ENCODE measurements around the gene CKLF.
A peak's percentile ranks its signal among the peaks of the same experiment; 100 is the strongest.
"Not testable (repeated sequence)": the region's sequence is repeated elsewhere in the genome, so short reads cannot be mapped to it uniquely, and the experiment has no call there.

CKLF gene

DNA sequence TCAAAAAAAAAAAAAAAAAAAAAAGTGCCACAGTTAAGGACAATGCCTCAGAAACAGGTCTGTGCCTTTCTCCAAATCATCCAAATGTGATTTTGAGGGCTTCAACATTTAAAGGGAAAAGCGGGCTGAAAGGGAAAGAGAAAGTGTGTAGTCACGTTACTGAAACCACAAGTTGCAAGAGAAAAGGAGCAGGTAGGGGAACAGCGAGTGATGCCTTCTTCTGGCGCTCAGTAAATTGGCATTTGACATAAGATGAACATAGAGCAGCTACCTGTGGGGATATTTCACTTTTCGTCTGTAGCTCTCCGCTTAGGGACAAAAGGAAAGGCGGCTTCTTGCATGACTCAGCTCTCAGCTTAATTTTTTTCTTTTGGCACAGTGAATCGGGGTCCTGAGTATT, 37.9 kb downstream of the CKLF start:
- no peak for DNase-seq (ENCODE audit: extremely low spot score, insufficient read length, low read depth)
- FAIRE-seq = peak; percentile 80

GRCh38 chr16:66591018-66591417, 38.6 kb downstream of the CKLF start:
- FAIRE-seq (no peak), DNase-seq (ENCODE audit: extremely low spot score, insufficient read length, low read depth) (no peak)

GRCh38 chr16:66592241-66592640, 39.9 kb downstream of the CKLF start:
- DNase-seq (ENCODE audit: extremely low spot score, insufficient read length, low read depth) (no peak), FAIRE-seq (no peak)

GRCh38 chr16:66592814-66593213, 40.4 kb downstream of the CKLF start:
- DNase-seq (ENCODE audit: extremely low spot score, insufficient read length, low read depth) (no peak), FAIRE-seq (no peak)

DNA sequence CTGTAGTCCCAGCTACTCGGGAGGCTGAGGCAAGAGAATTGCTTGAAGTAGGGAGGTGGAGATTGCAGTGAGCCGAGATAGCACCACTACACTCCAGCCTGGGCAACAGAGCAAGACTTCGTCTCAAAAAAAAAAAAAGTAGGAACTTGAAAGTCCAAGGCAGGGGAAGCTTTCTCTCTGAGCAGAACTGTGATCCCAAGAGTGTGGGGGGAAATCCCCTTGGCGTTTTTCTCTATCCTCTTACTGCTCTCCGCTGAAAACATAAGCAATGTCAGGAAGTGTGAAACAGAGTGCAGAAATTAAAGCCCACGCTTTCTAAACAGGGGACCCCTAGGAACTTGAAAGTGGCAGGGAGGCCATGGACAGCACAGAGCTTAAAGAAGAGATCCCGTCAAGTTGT, 42.4 kb downstream of the CKLF start:
- FAIRE-seq = no peak
- no peak for DNase-seq (ENCODE audit: extremely low spot score, insufficient read length, low read depth)

GRCh38 chr16:66596559-66596958, 44.2 kb downstream of the CKLF start:
- FAIRE-seq; DNase-seq (ENCODE audit: extremely low spot score, insufficient read length, low read depth): not testable (repeated sequence)

- DNase-seq (ENCODE audit: extremely low spot score, insufficient read length, low read depth) (no peak), FAIRE-seq (no peak)
Observed at GRCh38 chr16:66596986-66597848, 44.8 kb downstream of the CKLF start.

GRCh38 chr16:66598111-66598510, 45.7 kb downstream of the CKLF start:
- no peak for DNase-seq (ENCODE audit: extremely low spot score, insufficient read length, low read depth)
- no peak for FAIRE-seq

GRCh38 chr16:66599726-66600125, 47.4 kb downstream of the CKLF start:
- DNase-seq (ENCODE audit: extremely low spot score, insufficient read length, low read depth) (no peak), FAIRE-seq (no peak)

GRCh38 chr16:66600477-66600876, 48.1 kb downstream of the CKLF start:
- DNase-seq (ENCODE audit: extremely low spot score, insufficient read length, low read depth) (no peak), FAIRE-seq (no peak)

- DNase-seq (ENCODE audit: extremely low spot score, insufficient read length, low read depth) = no peak
- no peak for FAIRE-seq
Observed at GRCh38 chr16:66601471-66601870, 49.1 kb downstream of the CKLF start.

GRCh38 chr16:66603537-66604375, 51.4 kb downstream of the CKLF start:
- no peak for DNase-seq (ENCODE audit: extremely low spot score, insufficient read length, low read depth)
- peak; percentile 73 for FAIRE-seq

DNA sequence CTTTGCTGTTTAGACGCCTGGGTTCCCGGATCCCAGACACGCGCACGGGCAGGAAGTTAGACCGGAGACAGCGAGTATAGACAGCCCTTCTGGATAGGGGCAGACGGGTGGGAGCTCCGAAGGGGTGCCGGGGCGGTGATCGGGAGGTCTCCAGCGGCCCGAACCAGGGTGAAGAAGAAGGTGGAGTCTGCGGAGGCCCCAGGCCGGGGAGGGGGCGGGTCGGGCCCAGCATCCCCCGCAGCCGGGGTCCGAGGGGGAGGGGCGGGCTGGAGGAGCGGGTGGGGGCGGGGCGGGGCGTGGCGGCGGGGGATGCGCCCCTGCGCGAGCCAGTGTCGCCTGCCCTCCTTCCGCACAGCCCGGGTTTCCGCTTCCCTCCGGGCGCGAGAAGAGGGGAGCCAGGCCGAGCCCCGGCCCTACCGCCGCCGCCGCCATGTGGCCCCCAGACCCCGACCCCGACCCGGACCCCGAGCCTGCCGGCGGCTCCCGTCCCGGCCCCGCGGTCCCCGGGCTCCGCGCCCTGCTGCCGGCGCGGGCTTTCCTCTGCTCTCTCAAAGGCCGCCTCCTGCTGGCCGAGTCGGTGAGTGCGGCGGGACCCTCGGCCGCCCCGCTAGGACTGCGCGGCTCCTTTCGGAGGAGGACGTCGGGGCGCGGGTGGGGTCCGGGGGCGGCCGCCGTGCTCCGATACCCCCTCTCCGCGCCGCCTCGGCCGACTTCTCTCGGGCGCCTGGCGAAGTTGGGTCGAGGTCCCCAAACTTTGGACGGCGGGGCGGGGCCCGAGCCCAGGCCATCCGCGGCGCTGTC, 52.2 kb downstream of the CKLF start, which contains the start of gene CMTM3:
Gene CMTM3, plus strand, starts transcription at position 329 of the 801 bp plus-strand sequence. Its CDS starts 102 bp downstream, at position 431.
- DNase-seq (ENCODE audit: extremely low spot score, insufficient read length, low read depth) (peak; percentile 54), FAIRE-seq (no peak)

- no peak for FAIRE-seq
Observed at GRCh38 chr16:66605177-66605978, 53.0 kb downstream of the CKLF start.

GRCh38 chr16:66605979-66606751, 53.8 kb downstream of the CKLF start:
- FAIRE-seq (peak; percentile 85), DNase-seq (ENCODE audit: extremely low spot score, insufficient read length, low read depth) (peak; percentile 54)

More at GRCh38 chr16:66605177-66605978, 53.0 kb downstream of the CKLF start:
- no peak for DNase-seq (ENCODE audit: extremely low spot score, insufficient read length, low read depth)

- DNase-seq (ENCODE audit: extremely low spot score, insufficient read length, low read depth) (peak; percentile 60), FAIRE-seq (peak; percentile 87)
Observed at GRCh38 chr16:66608241-66609138, 56.1 kb downstream of the CKLF start.

GRCh38 chr16:66609139-66609510, 56.7 kb downstream of the CKLF start:
- DNase-seq (ENCODE audit: extremely low spot score, insufficient read length, low read depth) = no peak
- no peak for FAIRE-seq

All from GM18507 (cell line).